Stimulated activated CD8-positive, alpha-beta memory T cell treated with anti-CD3 and anti-CD28 coated beads, Interleukin-7, amount 100 ng/mL, for 48 hours (primary cell): ENCODE data around the gene CXCL16.

Source experiments
- DNase-seq, 2 donors: peaks; one replicate each; pipeline ENCODE4 v3.0.0-alpha.2; 2020; ENCODE audit warnings: low read depth in 1 of 2; ENCODE audit errors: extremely low read depth in 1 of 2

The CXCL16 gene

GRCh38 chr17:4753392-4753791 is 13.7 kb upstream of the CXCL16 start:
- DNase-seq, result no peak

- no peak for DNase-seq
Observed at GRCh38 chr17:4751932-4752331, 12.2 kb upstream of the CXCL16 start.

- no peak for DNase-seq
Observed at GRCh38 chr17:4750606-4751005, 10.9 kb upstream of the CXCL16 start.

GRCh38 chr17:4748686-4749085 is 9.0 kb upstream of the CXCL16 start:
- no peak for DNase-seq

GRCh38 chr17:4747847-4748246 is 8.1 kb upstream of the CXCL16 start:
- no peak for DNase-seq

GRCh38 chr17:4744999-4745969 is 5.6 kb upstream of the CXCL16 start:
- no peak for DNase-seq

GRCh38 chr17:4743898-4744297 is 4.2 kb upstream of the CXCL16 start:
- DNase-seq, result no peak

- DNase-seq, result no peak
Observed at GRCh38 chr17:4743216-4743615, 3.5 kb upstream of the CXCL16 start.

- no peak for DNase-seq
Observed at GRCh38 chr17:4742629-4743028, 2.9 kb upstream of the CXCL16 start.

- no peak for DNase-seq
Observed at GRCh38 chr17:4742133-4742532, 2.4 kb upstream of the CXCL16 start.

- no peak for DNase-seq
Observed at GRCh38 chr17:4741544-4741943, 1.8 kb upstream of the CXCL16 start.

- DNase-seq, result no peak
Observed at GRCh38 chr17:4740584-4740983, 856 bp upstream of the CXCL16 start.

- DNase-seq, result no peak
Observed at GRCh38 chr17:4740025-4740351, 260 bp upstream of the CXCL16 start.

- no peak for DNase-seq
Observed at GRCh38 chr17:4738136-4739121, 1.3 kb downstream of the CXCL16 start.

GRCh38 chr17:4735876-4736651 is 3.7 kb downstream of the CXCL16 start:
- no peak for DNase-seq

GRCh38 chr17:4734857-4735475 is 4.8 kb downstream of the CXCL16 start:
- DNase-seq, result no peak

GRCh38 chr17:4733073-4733531 is 6.6 kb downstream of the CXCL16 start:
- no peak for DNase-seq

GRCh38 chr17:4728124-4728523 is 11.6 kb downstream of the CXCL16 start:
- DNase-seq, result no peak

- DNase-seq, result no peak
Observed at GRCh38 chr17:4725646-4726310, 13.9 kb downstream of the CXCL16 start.

GRCh38 chr17:4724650-4725049 is 15.1 kb downstream of the CXCL16 start:
- DNase-seq, result no peak
